K562 (cell line): ENCODE data around the gene SMAD3. TPM values are rescaled to one million over a fixed set of nuclear protein-coding genes. Genes with fewer than 3 reads are reported as not detected.
A peak's percentile ranks its signal among the peaks of the same experiment; 100 is the strongest.

ENCODE experiments used
- ETV5 ChIP-seq: sonication (generic); formaldehyde crosslinking; IDR thresholded peaks from 2 replicates; pipeline ENCODE4 v1.4.0; 2020; ENCODE audit warnings: low read depth, mild to moderate bottlenecking, missing genetic modification reagents
- RCOR1 ChIP-seq, 2 experiments: IDR thresholded peaks; 2 replicates each; pipeline ENCODE4 v1.6.1; 2012; ENCODE audit warnings: low read depth in 2 of 2, low read length in 2 of 2, borderline replicate concordance in 1 of 2, improper control_type of control experiment in 1 of 2
- SMC3 ChIP-seq: conservative IDR thresholded peaks from 2 replicates; pipeline ENCODE4 v1.6.1; 2011; ENCODE audit warnings: low read depth, low read length, improper control_type of control experiment; ENCODE audit not compliant: insufficient read depth
- U2AF1 ChIP-seq: fragments of 200-400 bp; formaldehyde crosslinking; optimal IDR thresholded peaks from 2 replicates; pipeline ENCODE3; 2017; ENCODE audit warnings: mild to moderate bottlenecking, low read depth, low read length, moderate library complexity
- ZNF507 ChIP-seq: conservative IDR thresholded peaks from 2 replicates; pipeline ENCODE4 v1.6.1; 2017; ENCODE audit warnings: missing genetic modification characterization, missing compliant biosample characterization
- polyA plus RNA-seq, 8 experiments: library from polyadenylated mRNA; depleted of rRNA in 4 of 8; stranded (reverse) in 5 of 8; unstranded in 3 of 8; fragments of >200 nt; fragmentation: Nextera tagmentation in 2 of 8; fragmentation: Illumina TruSeq in 1 of 8; extraction: Ambion mirVana in 2 of 8; extraction: Trizol in 1 of 8; gene quantifications; 2 replicates each; pipeline versions ENCODE4 v1.2.1 to v1.2.3, GENCODE V29; 2011 to 2014; ENCODE audit warnings: inconsistent platforms in 1 of 8, missing spikeins in 1 of 8
- total RNA-seq, 7 experiments: library from RNA; depleted of rRNA in 6 of 7; stranded (reverse); fragments of >200 nt in 6 of 7; fragmentation: Illumina TruSeq in 2 of 7; extraction: Trizol in 2 of 7; gene quantifications; 2 replicates each; pipeline versions ENCODE4 v1.2.1 to v1.2.3, GENCODE V29; 2011 to 2021; ENCODE audit warnings: low replicate concordance in 1 of 7
- TF ChIP-seq, protein P1 (sequence below): sonication (generic); formaldehyde crosslinking; IDR thresholded peaks from 2 replicates; pipeline ENCODE4 v1.8.0; 2022; ENCODE audit warnings: mild to moderate bottlenecking, missing genetic modification reagents
- TF ChIP-seq, protein P2 (sequence below): fragments of 250-450 bp; sonication (Bioruptor Pico); IDR thresholded peaks from 2 replicates; pipeline ENCODE4 v1.5.0; 2021
- TF ChIP-seq, protein P3 (sequence below): IDR thresholded peaks from 2 replicates; pipeline ENCODE4 v1.6.1; 2011; ENCODE audit not compliant: insufficient read length; ENCODE audit errors: extremely low read depth
- TF ChIP-seq, protein P4 (sequence below): fragments of 150-350 bp; conservative IDR thresholded peaks from 2 replicates; pipeline ENCODE4 v1.6.1; 2014; ENCODE audit warnings: low read length
- TF ChIP-seq, protein P5 (sequence below): fragments of 450-650 bp; IDR thresholded peaks from 2 replicates; pipeline ENCODE4 v1.6.1; 2016; ENCODE audit warnings: low read depth

Gene SMAD3
- total and polyA plus RNA-seq, 9 of the 15 experiments (the other 6 are each of a cell fraction or from before 2014, with no cell fraction given): 4.3 to 39.2 (median 11.1) TPM

DNA sequence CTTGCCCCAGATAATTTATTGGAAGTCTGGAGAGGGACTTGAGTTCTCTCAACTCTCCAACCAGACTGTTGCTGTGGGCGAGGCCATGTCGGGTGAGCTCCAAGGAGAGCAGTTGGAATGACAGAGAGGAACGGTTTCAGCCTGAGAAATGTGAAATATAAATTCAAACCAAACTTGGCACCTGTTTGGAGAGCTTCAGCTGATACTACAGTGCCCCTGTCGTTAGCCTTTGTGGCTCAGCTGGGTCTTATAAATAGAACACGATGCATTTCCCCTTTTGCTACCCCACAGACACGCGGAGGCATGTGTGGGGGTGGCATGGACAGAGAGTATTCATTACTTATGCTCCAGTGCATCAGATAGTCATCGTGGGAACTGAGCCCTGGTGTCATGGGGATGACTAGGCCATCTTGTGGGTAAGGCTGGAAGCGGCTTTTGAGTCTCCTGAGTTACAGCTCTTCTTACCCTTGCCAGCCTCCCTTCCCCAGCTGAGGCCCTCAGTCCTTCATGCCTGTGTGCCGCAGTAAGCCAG, 15.6 kb downstream of the SMAD3 start (continued):
- TF ChIP-seq, protein P1, sequence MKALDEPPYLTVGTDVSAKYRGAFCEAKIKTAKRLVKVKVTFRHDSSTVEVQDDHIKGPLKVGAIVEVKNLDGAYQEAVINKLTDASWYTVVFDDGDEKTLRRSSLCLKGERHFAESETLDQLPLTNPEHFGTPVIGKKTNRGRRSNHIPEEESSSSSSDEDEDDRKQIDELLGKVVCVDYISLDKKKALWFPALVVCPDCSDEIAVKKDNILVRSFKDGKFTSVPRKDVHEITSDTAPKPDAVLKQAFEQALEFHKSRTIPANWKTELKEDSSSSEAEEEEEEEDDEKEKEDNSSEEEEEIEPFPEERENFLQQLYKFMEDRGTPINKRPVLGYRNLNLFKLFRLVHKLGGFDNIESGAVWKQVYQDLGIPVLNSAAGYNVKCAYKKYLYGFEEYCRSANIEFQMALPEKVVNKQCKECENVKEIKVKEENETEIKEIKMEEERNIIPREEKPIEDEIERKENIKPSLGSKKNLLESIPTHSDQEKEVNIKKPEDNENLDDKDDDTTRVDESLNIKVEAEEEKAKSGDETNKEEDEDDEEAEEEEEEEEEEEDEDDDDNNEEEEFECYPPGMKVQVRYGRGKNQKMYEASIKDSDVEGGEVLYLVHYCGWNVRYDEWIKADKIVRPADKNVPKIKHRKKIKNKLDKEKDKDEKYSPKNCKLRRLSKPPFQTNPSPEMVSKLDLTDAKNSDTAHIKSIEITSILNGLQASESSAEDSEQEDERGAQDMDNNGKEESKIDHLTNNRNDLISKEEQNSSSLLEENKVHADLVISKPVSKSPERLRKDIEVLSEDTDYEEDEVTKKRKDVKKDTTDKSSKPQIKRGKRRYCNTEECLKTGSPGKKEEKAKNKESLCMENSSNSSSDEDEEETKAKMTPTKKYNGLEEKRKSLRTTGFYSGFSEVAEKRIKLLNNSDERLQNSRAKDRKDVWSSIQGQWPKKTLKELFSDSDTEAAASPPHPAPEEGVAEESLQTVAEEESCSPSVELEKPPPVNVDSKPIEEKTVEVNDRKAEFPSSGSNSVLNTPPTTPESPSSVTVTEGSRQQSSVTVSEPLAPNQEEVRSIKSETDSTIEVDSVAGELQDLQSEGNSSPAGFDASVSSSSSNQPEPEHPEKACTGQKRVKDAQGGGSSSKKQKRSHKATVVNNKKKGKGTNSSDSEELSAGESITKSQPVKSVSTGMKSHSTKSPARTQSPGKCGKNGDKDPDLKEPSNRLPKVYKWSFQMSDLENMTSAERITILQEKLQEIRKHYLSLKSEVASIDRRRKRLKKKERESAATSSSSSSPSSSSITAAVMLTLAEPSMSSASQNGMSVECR (CRISPR knock-in tag): no peak
- TF ChIP-seq, protein P2, sequence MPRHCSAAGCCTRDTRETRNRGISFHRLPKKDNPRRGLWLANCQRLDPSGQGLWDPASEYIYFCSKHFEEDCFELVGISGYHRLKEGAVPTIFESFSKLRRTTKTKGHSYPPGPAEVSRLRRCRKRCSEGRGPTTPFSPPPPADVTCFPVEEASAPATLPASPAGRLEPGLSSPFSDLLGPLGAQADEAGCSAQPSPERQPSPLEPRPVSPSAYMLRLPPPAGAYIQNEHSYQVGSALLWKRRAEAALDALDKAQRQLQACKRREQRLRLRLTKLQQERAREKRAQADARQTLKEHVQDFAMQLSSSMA (CRISPR knock-in tag): no peak
- TF ChIP-seq ZNF507 (tag): no peak
- TF ChIP-seq U2AF1: no peak
- TF ChIP-seq, protein P3, sequence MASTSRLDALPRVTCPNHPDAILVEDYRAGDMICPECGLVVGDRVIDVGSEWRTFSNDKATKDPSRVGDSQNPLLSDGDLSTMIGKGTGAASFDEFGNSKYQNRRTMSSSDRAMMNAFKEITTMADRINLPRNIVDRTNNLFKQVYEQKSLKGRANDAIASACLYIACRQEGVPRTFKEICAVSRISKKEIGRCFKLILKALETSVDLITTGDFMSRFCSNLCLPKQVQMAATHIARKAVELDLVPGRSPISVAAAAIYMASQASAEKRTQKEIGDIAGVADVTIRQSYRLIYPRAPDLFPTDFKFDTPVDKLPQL: no peak
- peak in 1 of 2 experiments; percentile 65; a peak in 1 of 4 replicates for TF ChIP-seq RCOR1 (IDR thresholded peaks at IDR 0.05; ENCODE audit: borderline replicate concordance in 1 of 2, low read depth in 2 of 2, low read length in 2 of 2)
- TF ChIP-seq ETV5 (CRISPR knock-in tag): no peak
- no peak for TF ChIP-seq SMC3
- TF ChIP-seq, protein P4, sequence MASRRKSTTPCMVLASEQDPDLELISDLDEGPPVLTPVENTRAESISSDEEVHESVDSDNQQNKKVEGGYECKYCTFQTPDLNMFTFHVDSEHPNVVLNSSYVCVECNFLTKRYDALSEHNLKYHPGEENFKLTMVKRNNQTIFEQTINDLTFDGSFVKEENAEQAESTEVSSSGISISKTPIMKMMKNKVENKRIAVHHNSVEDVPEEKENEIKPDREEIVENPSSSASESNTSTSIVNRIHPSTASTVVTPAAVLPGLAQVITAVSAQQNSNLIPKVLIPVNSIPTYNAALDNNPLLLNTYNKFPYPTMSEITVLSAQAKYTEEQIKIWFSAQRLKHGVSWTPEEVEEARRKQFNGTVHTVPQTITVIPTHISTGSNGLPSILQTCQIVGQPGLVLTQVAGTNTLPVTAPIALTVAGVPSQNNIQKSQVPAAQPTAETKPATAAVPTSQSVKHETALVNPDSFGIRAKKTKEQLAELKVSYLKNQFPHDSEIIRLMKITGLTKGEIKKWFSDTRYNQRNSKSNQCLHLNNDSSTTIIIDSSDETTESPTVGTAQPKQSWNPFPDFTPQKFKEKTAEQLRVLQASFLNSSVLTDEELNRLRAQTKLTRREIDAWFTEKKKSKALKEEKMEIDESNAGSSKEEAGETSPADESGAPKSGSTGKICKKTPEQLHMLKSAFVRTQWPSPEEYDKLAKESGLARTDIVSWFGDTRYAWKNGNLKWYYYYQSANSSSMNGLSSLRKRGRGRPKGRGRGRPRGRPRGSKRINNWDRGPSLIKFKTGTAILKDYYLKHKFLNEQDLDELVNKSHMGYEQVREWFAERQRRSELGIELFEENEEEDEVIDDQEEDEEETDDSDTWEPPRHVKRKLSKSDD: no peak
- TF ChIP-seq, protein P5, sequence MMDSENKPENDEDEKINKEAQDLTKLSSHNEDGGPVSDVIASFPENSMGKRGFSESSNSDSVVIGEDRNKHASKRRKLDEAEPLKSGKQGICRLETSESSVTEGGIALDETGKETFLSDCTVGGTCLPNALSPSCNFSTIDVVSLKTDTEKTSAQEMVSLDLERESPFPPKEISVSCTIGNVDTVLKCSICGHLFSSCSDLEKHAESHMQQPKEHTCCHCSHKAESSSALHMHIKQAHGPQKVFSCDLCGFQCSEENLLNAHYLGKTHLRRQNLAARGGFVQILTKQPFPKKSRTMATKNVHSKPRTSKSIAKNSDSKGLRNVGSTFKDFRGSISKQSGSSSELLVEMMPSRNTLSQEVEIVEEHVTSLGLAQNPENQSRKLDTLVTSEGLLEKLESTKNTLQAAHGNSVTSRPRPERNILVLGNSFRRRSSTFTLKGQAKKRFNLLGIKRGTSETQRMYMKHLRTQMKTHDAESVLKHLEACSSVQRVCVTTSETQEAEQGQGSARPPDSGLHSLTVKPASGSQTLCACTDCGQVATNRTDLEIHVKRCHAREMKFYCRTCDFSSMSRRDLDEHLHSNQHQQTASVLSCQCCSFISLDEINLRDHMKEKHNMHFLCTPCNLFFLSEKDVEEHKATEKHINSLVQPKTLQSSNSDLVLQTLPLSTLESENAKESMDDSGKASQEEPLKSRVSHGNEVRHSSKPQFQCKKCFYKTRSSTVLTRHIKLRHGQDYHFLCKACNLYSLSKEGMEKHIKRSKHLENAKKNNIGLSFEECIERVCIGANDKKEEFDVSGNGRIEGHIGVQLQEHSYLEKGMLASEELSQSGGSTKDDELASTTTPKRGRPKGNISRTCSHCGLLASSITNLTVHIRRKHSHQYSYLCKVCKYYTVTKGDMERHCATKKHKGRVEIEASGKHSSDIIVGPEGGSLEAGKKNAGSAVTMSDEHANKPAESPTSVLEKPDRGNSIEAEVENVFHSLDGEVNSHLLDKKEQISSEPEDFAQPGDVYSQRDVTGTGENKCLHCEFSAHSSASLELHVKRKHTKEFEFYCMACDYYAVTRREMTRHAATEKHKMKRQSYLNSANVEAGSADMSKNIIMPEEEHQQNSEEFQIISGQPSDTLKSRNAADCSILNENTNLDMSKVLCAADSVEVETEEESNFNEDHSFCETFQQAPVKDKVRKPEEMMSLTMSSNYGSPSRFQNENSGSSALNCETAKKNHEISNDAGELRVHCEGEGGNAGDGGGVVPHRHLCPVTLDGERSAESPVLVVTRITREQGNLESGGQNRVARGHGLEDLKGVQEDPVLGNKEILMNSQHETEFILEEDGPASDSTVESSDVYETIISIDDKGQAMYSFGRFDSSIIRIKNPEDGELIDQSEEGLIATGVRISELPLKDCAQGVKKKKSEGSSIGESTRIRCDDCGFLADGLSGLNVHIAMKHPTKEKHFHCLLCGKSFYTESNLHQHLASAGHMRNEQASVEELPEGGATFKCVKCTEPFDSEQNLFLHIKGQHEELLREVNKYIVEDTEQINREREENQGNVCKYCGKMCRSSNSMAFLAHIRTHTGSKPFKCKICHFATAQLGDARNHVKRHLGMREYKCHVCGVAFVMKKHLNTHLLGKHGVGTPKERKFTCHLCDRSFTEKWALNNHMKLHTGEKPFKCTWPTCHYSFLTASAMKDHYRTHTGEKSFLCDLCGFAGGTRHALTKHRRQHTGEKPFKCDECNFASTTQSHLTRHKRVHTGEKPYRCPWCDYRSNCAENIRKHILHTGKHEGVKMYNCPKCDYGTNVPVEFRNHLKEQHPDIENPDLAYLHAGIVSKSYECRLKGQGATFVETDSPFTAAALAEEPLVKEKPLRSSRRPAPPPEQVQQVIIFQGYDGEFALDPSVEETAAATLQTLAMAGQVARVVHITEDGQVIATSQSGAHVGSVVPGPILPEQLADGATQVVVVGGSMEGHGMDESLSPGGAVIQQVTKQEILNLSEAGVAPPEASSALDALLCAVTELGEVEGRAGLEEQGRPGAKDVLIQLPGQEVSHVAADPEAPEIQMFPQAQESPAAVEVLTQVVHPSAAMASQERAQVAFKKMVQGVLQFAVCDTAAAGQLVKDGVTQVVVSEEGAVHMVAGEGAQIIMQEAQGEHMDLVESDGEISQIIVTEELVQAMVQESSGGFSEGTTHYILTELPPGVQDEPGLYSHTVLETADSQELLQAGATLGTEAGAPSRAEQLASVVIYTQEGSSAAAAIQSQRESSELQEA: no peak
